Testis (tissue), 3 donors: Measurements from ENCODE around the gene SPATA19. TPM values are rescaled to one million over a fixed set of nuclear protein-coding genes. Genes with fewer than 3 reads are reported as not detected.

Source experiments
- DNase-seq: peaks from one replicate; pipeline ENCODE4 v3.0.0-alpha.2; 2019
- H3K27ac ChIP-seq, 2 donors: fragments of 200-600 bp; sonication (generic); one replicate each; pipeline ENCODE4 v1.5.1; 2019
- H3K27me3 ChIP-seq: fragments of 200-600 bp; sonication (generic); one replicate; pipeline ENCODE4 v1.5.1; 2019
- H3K36me3 ChIP-seq: fragments of 200-600 bp; sonication (generic); one replicate; pipeline ENCODE4 v1.5.1; 2017; ENCODE audit warnings: low read depth; ENCODE audit errors: missing control alignments
- H3K4me1 ChIP-seq: fragments of 200-600 bp; sonication (generic); one replicate; pipeline ENCODE4 v1.5.1; 2019
- H3K4me3 ChIP-seq, 2 donors: fragments of 200-600 bp; sonication (generic); one replicate each; pipeline ENCODE4 v1.5.1; 2017 to 2019
- H3K9me3 ChIP-seq: fragments of 200-600 bp; sonication (generic); one replicate; pipeline ENCODE4 v1.5.1; 2017
- POLR2A ChIP-seq: fragments of 450-650 bp; IDR thresholded peaks from one replicate; pipeline ENCODE4 v1.6.1; 2017; ENCODE audit warnings: antibody characterized with exemption, mild to moderate bottlenecking, moderate library complexity
- WGBS, 2 donors: methylation state at CpG; one replicate each; pipeline ENCODE4 v1.1.5; 2018; 5-methylcytosine and 5-hydroxymethylcytosine counted together
- intact Hi-C: fragments of 100-400 bp; cut with DNase I; formaldehyde crosslinking; loops from one replicate; pipeline ENCODE4 v1.15.1; 2023; ENCODE audit warnings: low total_unique reads
- polyA plus RNA-seq: library from polyadenylated mRNA; stranded (reverse); fragments of 350-450 nt; fragmentation: Illumina TruSeq; extraction: RNeasy Lipid Tissue Mini Kit (QIAGEN cat#74804); gene quantifications from one replicate; pipeline ENCODE4 v1.2.3, GENCODE V29; 2014; ENCODE audit warnings: low read depth, low replicate concordance; ENCODE audit not compliant: insufficient read depth
- total RNA-seq, 2 donors: library from RNA; depleted of rRNA; stranded (reverse); fragments of >200 nt; gene quantifications; one replicate each; pipeline ENCODE4 v1.2.3, GENCODE V29; 2016
- TF ChIP-seq, protein P1 (sequence below), 3 experiments: fragments of 450-650 bp in 2 of 3; fragments of 200-600 bp in 1 of 3; sonication (generic) in 1 of 3; IDR thresholded peaks; one replicate each; pipeline ENCODE4 v1.5.1; 2016 to 2019; ENCODE audit warnings: antibody characterized with exemption in 3 of 3, mild to moderate bottlenecking in 2 of 3, moderate library complexity in 1 of 3

SPATA19 gene
- total and polyA plus RNA-seq, 3 donors from 2014 or later: 43.4 to 154 (median 142) TPM

DNA sequence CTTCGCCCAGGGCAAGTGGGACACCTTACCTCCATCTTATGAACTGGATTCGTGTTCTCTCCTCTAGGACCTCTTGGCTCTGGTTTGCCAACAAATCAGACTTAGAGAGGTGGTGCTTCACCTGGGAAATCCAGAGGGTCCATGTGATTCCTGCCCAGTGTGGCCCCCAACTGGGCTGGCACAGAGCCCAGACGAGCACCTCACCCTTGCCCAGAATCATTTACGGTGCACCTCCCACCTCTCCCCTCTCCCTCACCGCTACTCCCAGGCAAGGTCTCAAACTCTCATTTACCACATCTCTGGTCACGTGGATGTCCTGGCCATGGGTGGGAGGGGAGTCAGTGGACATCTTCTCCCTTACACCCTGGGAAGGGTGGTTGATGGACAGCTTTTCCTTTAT is 1.1 kb downstream of the SPATA19 start:
- WGBS, 2 donors: 78 to 79% methylated on average over 5 to 6 of the region's 6 CpGs
- Histone ChIP-seq H3K27me3 (no peaks in the 10 kb centered on the region), H3K4me3 (no peak overlapping the region), H3K27ac (no peak overlapping the region), H3K9me3 (no peaks in the 10 kb centered on the region), H3K4me1 (no peaks in the 10 kb centered on the region), H3K36me3 (no peaks in the 10 kb centered on the region)
- DNase-seq: no peak
- no peak for TF ChIP-seq POLR2A
- intact Hi-C loops: no loop called here

DNA sequence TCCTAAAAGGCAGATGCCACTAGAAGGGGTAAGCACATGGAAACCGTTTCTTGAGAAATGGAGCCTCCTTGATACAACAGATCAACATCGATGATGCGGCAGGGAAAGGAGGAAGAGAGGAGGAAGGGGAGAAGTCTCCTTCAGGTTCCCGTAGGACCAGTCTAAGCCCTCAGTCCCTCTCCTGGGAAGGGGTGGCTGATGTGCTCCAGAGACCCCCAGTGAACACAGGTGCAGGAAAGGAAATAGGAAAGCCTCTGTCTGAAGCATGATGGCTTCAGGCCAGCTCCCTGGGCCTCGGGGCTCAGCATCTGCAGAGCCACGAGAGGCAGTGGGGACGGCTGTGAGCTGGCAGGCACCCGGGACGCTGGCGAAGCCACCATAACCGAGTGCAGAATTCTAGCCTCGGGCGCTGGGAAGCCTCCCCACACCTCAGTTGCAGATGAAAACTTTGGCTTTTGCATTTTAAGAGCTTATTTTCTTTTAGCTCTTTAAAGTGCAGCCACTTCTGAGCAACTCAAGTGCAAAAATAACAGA is 1.8 kb downstream of the SPATA19 start:
- 85% methylated on average over 12 to 13 of the region's 13 CpGs for WGBS, 2 donors
- no peak for TF ChIP-seq POLR2A
- no peak overlapping the region for H3K27ac ChIP-seq
- H3K9me3 ChIP-seq: no peaks in the 10 kb centered on the region
- H3K4me1 ChIP-seq: no peaks in the 10 kb centered on the region
- no peaks in the 10 kb centered on the region for H3K27me3 ChIP-seq
- intact Hi-C loops: no loop called here
- no peaks in the 10 kb centered on the region for H3K36me3 ChIP-seq
- DNase-seq: no peak
- no peak overlapping the region for H3K4me3 ChIP-seq

DNA sequence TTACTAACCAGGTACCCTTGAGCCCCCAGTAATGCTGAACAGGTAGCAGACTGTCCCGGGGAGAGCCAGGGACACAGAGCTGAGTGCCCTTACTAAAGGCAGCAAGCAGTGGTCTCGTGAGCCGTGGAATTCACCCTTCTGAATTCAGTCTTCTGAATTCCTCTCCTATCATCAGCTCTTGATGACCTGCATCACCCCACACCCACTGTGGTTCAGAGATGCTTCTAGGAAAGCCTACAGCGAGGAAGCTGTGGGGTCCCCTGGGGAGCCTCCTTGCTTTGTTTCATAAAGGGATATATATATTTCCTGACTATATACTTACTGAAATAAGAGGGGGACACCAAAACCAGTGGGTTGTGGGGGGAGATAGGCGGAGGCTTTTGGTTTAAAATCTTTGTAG is 2.6 kb downstream of the SPATA19 start:
- Histone ChIP-seq H3K27ac (no peak overlapping the region), H3K9me3 (no peaks in the 10 kb centered on the region), H3K36me3 (no peaks in the 10 kb centered on the region), H3K27me3 (no peaks in the 10 kb centered on the region), H3K4me1 (no peaks in the 10 kb centered on the region), H3K4me3 (no peak overlapping the region)
- DNase-seq: no peak
- intact Hi-C loops: no loop called here
- WGBS, 2 donors: 65 to 69% methylated on average over 4 to 5 of the region's 5 CpGs
- TF ChIP-seq POLR2A: no peak
- TF ChIP-seq, protein P1, sequence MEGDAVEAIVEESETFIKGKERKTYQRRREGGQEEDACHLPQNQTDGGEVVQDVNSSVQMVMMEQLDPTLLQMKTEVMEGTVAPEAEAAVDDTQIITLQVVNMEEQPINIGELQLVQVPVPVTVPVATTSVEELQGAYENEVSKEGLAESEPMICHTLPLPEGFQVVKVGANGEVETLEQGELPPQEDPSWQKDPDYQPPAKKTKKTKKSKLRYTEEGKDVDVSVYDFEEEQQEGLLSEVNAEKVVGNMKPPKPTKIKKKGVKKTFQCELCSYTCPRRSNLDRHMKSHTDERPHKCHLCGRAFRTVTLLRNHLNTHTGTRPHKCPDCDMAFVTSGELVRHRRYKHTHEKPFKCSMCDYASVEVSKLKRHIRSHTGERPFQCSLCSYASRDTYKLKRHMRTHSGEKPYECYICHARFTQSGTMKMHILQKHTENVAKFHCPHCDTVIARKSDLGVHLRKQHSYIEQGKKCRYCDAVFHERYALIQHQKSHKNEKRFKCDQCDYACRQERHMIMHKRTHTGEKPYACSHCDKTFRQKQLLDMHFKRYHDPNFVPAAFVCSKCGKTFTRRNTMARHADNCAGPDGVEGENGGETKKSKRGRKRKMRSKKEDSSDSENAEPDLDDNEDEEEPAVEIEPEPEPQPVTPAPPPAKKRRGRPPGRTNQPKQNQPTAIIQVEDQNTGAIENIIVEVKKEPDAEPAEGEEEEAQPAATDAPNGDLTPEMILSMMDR (IDR thresholded peaks at IDR 0.05): no peak

DNA sequence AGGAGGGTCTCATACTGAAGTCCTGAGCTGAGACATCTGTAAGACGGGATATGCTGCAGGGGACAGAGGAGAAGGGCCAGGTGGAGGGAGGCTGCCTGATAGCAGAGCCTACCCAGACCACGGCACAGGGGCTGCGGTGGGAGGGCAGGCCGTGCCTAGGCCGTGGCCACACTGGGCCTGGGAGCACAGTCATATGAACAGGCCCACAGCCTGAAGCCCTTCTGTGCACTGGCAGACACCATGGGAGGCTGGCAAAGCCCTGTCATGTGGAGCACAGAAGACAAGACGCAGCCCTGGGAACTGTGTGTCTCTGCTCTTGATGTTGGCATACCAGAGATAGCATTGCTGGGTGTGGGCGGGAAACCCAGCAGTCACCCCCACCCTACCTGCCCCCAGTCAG is 3.3 kb downstream of the SPATA19 start:
- Histone ChIP-seq H3K4me1 (no peaks in the 10 kb centered on the region), H3K36me3 (no peaks in the 10 kb centered on the region), H3K27ac (no peak overlapping the region), H3K27me3 (no peaks in the 10 kb centered on the region), H3K4me3 (no peak overlapping the region), H3K9me3 (no peaks in the 10 kb centered on the region)
- 81 to 100% methylated on average over 1 to 7 of the region's 7 CpGs for WGBS, 2 donors
- intact Hi-C loops: no loop called here
- no peak for DNase-seq
- TF ChIP-seq, protein P1 (IDR thresholded peaks at IDR 0.05): no peak
- no peak for TF ChIP-seq POLR2A

DNA sequence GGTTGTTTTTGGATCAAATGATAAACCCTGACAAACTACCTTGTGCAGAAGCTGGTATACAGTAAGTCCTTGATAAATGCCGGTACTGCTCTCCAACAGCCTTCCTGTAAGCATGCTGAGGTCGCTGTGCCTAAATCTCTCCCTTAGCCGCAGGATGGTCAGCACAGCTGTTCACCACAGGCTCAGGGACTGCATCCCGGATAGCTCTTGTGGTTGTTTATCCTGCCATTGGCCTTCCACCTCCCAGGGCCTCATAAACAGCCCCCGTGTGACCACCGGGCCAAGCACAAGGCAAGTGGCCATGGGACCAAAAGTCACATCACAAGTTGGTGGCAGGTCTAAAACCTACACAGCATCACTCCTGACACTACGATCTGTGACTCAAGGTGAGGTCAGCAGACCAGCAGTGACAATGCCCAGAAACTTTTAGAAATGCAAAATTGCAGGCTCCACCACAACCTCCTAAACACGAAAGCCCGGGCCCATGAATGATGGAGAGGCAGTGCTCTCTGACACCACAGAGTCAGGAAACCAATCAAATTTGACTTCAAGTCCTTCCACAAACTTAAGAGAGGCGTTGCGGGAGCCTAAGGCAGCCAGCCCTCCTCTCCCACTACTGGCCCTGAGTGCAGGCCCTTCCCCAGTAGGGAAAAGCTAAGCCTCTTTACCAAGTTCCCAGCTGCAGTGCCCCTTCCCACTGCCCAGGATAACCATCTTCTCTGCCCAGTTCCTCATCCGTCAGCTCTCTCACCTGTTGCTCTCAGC is 3.9 kb downstream of the SPATA19 start:
- H3K9me3 ChIP-seq: no peaks in the 10 kb centered on the region
- TF ChIP-seq, protein P1 (IDR thresholded peaks at IDR 0.05): no peak
- no peak for TF ChIP-seq POLR2A
- no peaks in the 10 kb centered on the region for H3K27me3 ChIP-seq
- 76 to 85% methylated on average over 8 to 12 of the region's 12 CpGs for WGBS, 2 donors
- H3K27ac ChIP-seq: no peak overlapping the region
- no peak overlapping the region for H3K4me3 ChIP-seq
- H3K36me3 ChIP-seq: no peaks in the 10 kb centered on the region
- no peak for DNase-seq
- no peaks in the 10 kb centered on the region for H3K4me1 ChIP-seq
- intact Hi-C loops: no loop called here
